GM21717 (cell line): ENCODE data around the gene HOXD4.

Experiments
- ATAC-seq: cut with Tn5 transposase; IDR thresholded peaks from one replicate; pipeline ENCODE4 v1.9.1; 2021; ENCODE audit warnings: mild to moderate bottlenecking, moderate library complexity; ENCODE audit not compliant: unreplicated experiment

Gene HOXD4

DNA sequence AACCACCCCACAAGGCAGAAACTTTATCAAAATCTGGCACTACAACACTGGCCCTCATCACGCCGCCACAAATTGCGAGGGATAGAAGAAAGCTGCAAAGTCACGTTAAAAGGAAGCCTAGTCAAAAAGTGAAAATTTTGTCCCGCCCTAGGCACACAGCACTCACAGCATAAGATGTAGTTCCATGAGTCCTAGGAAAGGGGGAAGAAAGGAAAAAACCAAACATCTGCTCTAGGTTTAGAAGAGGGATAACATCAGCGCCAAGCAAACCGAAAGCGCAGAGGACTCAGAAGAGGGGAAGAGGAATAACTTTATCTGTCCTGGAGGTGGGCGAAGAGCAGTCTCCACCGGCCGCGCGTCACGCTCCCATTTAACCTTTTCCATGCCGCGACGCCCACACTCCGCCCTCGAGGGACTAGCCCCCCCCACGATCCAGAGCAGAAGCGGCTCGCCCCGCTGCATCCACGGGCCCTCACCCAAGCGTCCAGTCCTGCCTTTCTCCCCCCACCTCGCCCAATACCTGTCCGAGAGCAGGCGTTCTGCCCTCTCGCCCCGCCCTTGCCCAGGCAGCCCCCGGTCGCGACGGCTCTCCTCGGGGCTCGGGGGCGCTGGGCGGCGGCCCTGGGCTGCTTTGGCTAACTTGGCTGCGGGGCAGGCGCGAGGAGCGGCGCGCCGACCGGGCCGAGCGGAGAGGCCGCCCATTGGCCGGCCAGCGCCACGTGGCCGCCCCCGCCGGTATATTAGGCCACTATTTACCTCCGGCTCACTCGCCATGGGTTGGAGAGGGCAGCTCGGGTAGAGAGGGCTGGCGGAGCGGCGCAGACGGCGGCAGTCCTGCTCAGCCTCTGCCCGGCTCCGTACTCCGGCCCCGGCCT lies 36.8 kb downstream of the HOXD4 start, which contains the start of gene HOXD1:
Gene HOXD1, plus strand, starts transcription at position 770 of the 875 bp plus-strand sequence. CDS start 134 bp downstream, outside the sequence.
- ATAC-seq = no peak

- no peak for ATAC-seq
Observed at GRCh38 chr2:176188774-176189680, 37.7 kb downstream of the HOXD4 start.

- no peak for ATAC-seq
Observed at GRCh38 chr2:176189681-176190641, 38.6 kb downstream of the HOXD4 start.

- ATAC-seq = no peak
Observed at GRCh38 chr2:176192351-176192750, 41.0 kb downstream of the HOXD4 start.

DNA sequence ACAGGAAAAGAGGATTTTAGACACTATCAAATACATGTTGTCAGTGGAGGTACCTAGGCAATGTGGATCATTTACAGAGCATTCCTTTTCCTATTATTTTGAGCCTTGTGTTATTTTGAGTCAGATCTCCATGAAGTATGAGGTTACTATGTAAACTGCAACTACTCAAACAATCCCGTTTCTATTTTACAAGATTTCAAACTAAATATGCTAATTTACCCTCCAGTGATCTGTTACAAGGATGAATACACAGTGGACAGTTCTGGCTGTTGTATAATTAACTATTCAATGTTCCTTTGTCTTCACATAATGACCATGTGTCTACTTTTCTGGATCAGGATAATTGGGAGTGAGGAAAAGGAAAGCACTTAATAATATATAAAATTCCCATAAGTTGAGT lies 41.7 kb downstream of the HOXD4 start:
- no peak for ATAC-seq

GRCh38 chr2:176199902-176200301 lies 48.6 kb downstream of the HOXD4 start:
- no peak for ATAC-seq

DNA sequence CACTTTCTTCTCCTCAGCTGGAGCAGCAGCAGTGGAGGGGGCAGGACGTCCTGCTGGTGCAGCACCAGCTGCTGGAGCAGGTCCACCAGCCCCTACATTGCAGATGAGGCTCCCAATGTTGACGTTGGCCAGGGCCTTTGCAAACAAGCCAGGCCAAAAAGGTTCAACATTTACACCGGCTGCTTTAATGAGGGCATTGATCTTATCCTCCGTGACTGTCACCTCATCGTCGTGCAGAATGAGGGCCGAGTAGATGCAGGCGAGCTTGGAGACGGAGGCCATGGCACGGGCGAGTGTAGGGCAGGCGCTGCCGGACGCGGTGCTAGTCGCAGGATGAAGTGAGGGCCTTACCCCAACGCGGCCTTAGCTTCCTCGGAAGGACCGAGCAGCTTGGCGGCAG lies 49.6 kb downstream of the HOXD4 start:
- ATAC-seq = no peak

DNA sequence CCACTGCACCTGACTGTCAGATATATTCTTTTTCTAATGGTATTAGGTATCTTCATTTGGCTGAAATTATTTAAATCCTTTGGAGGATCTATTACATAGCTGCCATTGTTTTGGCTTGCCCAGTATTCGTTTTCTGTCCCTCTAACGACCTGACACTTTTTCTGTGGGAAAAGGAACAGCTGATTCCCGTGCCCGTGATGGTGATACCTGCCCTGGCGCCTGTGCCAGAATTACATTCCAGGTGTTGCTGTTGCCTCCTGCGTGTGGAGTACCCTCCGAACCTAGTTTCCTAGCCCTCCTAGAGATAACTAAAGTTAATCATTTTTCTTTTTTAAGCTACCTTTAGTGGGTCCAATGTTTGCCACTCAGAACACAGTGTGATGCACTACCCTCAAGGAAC lies 51.1 kb downstream of the HOXD4 start:
- no peak for ATAC-seq
